ENCODE results near the gene DNAL1. TPM values are rescaled to one million over a fixed set of nuclear protein-coding genes. Genes with fewer than 3 reads are reported as not detected.
"Not testable (repeated sequence)": the region's sequence is repeated elsewhere in the genome, so short reads cannot be mapped to it uniquely, and the experiment has no call there.

Gene DNAL1
- total and polyA plus RNA-seq, 10 of the 15 experiments (the other 5 are each of a cell fraction or from before 2014, with no cell fraction given), result 2.4 to 18.2 (median 7.4) TPM

GRCh38 chr14:73708076-73708475, 63.3 kb downstream of the DNAL1 start:
- H3K4me2 ChIP-seq (ENCODE audit: control insufficient read depth, insufficient read depth); SMC1A ChIA-PET (ENCODE audit: uncharacterized antibody, unreplicated experiment); H3K9ac ChIP-seq (ENCODE audit: control insufficient read depth, insufficient read depth, low read length); intact Hi-C loops (cut with micrococcal nuclease; ENCODE audit: unreplicated experiment); H4K20me1 ChIP-seq (ENCODE audit: control insufficient read depth, insufficient read depth); POLR2A ChIA-PET; H3K4me1 ChIP-seq (ENCODE audit: control insufficient read depth, insufficient read depth, low read length); RAD21 ChIA-PET (ENCODE audit: unreplicated experiment); H3K27me3 ChIP-seq (replicated peaks in 1 of 2; ENCODE audit: control insufficient read depth in 2 of 2, insufficient read depth in 2 of 2, low read length in 1 of 2); DNase-seq (ENCODE audit: low read depth, low spot score); BruUV-seq (replicated peaks); FAIRE-seq; H2AFZ ChIP-seq (ENCODE audit: control insufficient read depth, low read depth, low read length); CTCF ChIA-PET; H3K9me3 ChIP-seq (replicated peaks; ENCODE audit: control insufficient read depth, insufficient read depth, low read length); in situ Hi-C loops (cut with MboI); H3K36me3 ChIP-seq (ENCODE audit: control insufficient read depth in 2 of 2, insufficient read depth in 2 of 2, low read length in 1 of 2); ATAC-seq; H3K27ac ChIP-seq (ENCODE audit: control insufficient read depth, insufficient read depth); H3K4me3 ChIP-seq: not testable (repeated sequence)
- 73% methylated on average over 4 of the region's 4 CpGs for WGBS (ENCODE audit: insufficient coverage, insufficient replicate concordance, low lambda C conversion rate, missing lambda C conversion rate)
- peaks cover 13% of the 10 kb centered on the region for H3K79me2 ChIP-seq (ENCODE audit: control insufficient read depth, insufficient read depth, low read length)

- Histone ChIP-seq H3K36me3 (ENCODE audit: control insufficient read depth in 2 of 2, insufficient read depth in 2 of 2, low read length in 1 of 2) (0 out of 4 replicates have a peak, but pooled peaks cover 0 to 3% of the 10 kb centered on the region in 2 experiments), H3K4me2 (ENCODE audit: control insufficient read depth, insufficient read depth) (no peak overlapping the region), H3K27ac (ENCODE audit: control insufficient read depth, insufficient read depth) (no peak overlapping the region), H3K4me3 (no peak overlapping the region), H3K9me3 (replicated peaks; ENCODE audit: control insufficient read depth, insufficient read depth, low read length) (no peaks in the 10 kb centered on the region), H2AFZ (ENCODE audit: control insufficient read depth, low read depth, low read length) (no peak overlapping the region), H3K4me1 (ENCODE audit: control insufficient read depth, insufficient read depth, low read length) (peaks cover 4% of the 10 kb centered on the region), H3K27me3 (replicated peaks in 1 of 2; ENCODE audit: control insufficient read depth in 2 of 2, insufficient read depth in 2 of 2, low read length in 1 of 2) (no peaks in the 10 kb centered on the region), H3K79me2 (ENCODE audit: control insufficient read depth, insufficient read depth, low read length) (peaks cover 20% of the 10 kb centered on the region), H3K9ac (ENCODE audit: control insufficient read depth, insufficient read depth, low read length) (no peak overlapping the region), H4K20me1 (ENCODE audit: control insufficient read depth, insufficient read depth) (no peaks in the 10 kb centered on the region)
- FAIRE-seq, result no peak
- 79% methylated on average over 8 of the region's 8 CpGs for WGBS (ENCODE audit: insufficient coverage, insufficient replicate concordance, low lambda C conversion rate, missing lambda C conversion rate)
- ATAC-seq, result no peak
- BruUV-seq (replicated peaks), result no TSS peak
- DNase-seq (ENCODE audit: low read depth, low spot score), result no peak
- ChIA-PET SMC1A (ENCODE audit: uncharacterized antibody, unreplicated experiment) (interaction anchor here (0.6 to 2.0 kb wide), 3 partner anchors 9 to 77 kb away, joined by 3 to 10 read pairs (median 3); no protein-coding TSS in a partner anchor), POLR2A (no interaction called here), CTCF (interaction anchor here (0.9 to 3.2 kb wide), 3 partner anchors 19 to 157 kb away, joined by 3 to 11 read pairs (median 5); partner anchors contain the start of gene ACOT2), RAD21 (ENCODE audit: unreplicated experiment) (interaction anchor here (0.5 kb wide), 1 partner anchor 15 kb away, joined by 3 read pairs; no protein-coding TSS in a partner anchor)
- intact Hi-C loops (cut with micrococcal nuclease; ENCODE audit: unreplicated experiment) (loop anchor here (5.0 kb wide), 1 partner anchor 78 kb away; no protein-coding TSS in a partner anchor), in situ Hi-C loops (cut with MboI) (no loop called here)
- no peak for TF ChIP-seq IKZF2 (IDR thresholded peaks at IDR 0.05)
- no peak for TF ChIP-seq SIX5 (IDR thresholded peaks at IDR 0.05; ENCODE audit: low read depth, low read length, severe bottlenecking)
- TF ChIP-seq EED (IDR thresholded peaks at IDR 0.05; ENCODE audit: low read depth), result no peak
- TF ChIP-seq IRF3 (IDR thresholded peaks at IDR 0.05), result no peak
- TF ChIP-seq SMARCA5 (IDR thresholded peaks at IDR 0.05), result no peak
- TF ChIP-seq CHD1 (IDR thresholded peaks at IDR 0.05; ENCODE audit: low read depth, low read length), result no peak
- TF ChIP-seq PAX8 (IDR thresholded peaks at IDR 0.05), result no peak
- TF ChIP-seq ZBED1 (IDR thresholded peaks at IDR 0.05; ENCODE audit: borderline replicate concordance), result no peak
- no peak for TF ChIP-seq CHD4 (IDR thresholded peaks at IDR 0.05)
- no peak for TF ChIP-seq ZNF592 (IDR thresholded peaks at IDR 0.05)
- TF ChIP-seq EGR1 (IDR thresholded peaks at IDR 0.05; ENCODE audit: borderline replicate concordance in 1 of 2, low read depth in 2 of 2, low read length in 2 of 2), result no peak
- TF ChIP-seq FOS (IDR thresholded peaks at IDR 0.05; ENCODE audit: borderline replicate concordance, extremely low read depth, insufficient read length), result no peak
- TF ChIP-seq NR2C1 (IDR thresholded peaks at IDR 0.05), result no peak
- no peak for TF ChIP-seq ZNF217 (IDR thresholded peaks at IDR 0.05)
These were observed 65.2 kb downstream of the DNAL1 start for GRCh38 chr14:73709904-73710469.

Measured in GM12878 (cell line).